Activated T-helper 9 cell treated with anti-CD3 and anti-CD28 coated beads, Interleukin-2, amount 50 U/mL, for 16 hours (primary cell): ENCODE measurements around the gene RASA3.
"Not testable (repeated sequence)": the region's sequence is repeated elsewhere in the genome, so short reads cannot be mapped to it uniquely, and the experiment has no call there.

ENCODE experiments used
- DNase-seq: peaks from one replicate; pipeline ENCODE4 v3.0.0-alpha.2; 2020; ENCODE audit warnings: low read depth

Gene RASA3

DNA sequence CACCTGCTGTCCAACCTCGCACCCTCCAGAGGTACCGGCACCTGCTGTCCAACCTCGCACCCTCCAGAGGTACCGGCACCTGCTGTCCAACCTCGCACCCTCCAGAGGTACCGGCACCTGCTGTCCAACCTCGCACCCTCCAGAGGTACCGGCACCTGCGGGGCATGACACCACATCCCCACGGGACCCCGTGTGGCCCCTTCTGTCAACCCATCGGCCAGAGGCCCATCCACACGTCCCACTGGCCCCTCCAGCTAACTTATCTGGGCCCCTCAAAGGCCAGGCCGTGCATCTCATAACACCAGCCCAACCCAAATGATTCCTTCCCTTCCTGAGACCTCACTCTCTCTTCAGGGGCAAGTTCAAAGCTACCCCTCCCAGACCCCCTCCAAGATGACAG, 6.3 kb downstream of the RASA3 start:
- not testable (repeated sequence) for DNase-seq

GRCh38 chr13:114125589-114125988, 6.8 kb downstream of the RASA3 start:
- DNase-seq, result no peak

DNA sequence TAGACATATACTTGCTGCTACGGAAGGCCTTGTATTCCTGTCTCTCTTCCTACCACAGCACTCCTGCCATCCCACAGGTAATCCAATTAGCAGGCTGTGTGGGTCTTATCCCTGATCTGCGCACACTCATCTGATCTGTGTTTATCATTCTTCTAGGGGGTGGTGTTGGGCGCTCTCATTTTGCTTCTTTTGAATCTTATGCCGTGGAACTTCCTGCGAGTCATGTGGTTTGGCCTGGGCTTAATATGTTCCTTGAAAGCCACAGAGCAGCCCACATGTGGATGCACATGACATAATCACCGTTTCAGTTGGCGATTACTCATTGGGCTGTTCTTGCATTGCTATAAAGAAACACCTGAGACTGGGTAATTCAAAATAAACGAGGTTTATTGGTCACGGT, 7.5 kb downstream of the RASA3 start:
- peak; percentile 61 for DNase-seq

- no peak for DNase-seq
Measured at GRCh38 chr13:114124431-114124830, 8.0 kb downstream of the RASA3 start.

DNA sequence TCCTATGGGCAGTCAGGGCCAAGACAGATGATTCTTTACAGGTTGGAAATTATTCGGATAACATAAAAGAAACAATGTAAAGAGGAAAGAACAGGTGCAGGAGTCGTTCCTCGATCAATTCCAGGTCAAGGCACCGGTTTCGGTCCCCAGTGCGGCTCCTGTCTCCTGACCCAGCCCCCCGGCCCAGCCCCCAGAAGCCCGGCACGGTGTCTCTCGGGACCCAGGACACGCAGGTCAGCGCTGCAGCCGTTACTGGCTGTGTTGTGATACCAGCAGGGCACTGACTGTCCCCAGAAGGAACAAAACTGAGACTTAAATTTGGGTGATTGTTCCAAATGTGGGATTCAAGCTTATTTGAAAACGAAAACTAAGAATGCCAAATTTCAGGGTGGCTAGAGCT, 8.5 kb downstream of the RASA3 start:
- no peak for DNase-seq

DNA sequence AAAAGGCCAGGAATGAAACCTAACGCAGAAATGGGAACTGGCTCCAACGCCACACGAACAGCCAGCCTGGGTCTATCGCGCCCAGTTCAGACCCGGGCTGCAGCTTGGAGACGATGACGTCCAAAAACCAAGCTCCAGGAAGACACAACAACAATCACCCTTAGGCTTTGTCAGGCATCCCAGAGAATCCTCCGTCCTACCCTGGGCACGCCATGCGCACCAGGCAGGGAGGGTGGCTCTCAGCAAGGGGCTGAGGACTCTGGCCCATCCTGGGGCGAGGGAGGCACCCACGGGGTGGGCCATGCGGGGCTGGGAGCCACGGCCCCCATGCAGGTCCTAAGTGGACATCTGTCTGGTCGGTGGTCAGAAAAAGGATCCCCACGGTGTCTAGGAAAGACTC, 9.0 kb downstream of the RASA3 start:
- DNase-seq, result no peak

DNA sequence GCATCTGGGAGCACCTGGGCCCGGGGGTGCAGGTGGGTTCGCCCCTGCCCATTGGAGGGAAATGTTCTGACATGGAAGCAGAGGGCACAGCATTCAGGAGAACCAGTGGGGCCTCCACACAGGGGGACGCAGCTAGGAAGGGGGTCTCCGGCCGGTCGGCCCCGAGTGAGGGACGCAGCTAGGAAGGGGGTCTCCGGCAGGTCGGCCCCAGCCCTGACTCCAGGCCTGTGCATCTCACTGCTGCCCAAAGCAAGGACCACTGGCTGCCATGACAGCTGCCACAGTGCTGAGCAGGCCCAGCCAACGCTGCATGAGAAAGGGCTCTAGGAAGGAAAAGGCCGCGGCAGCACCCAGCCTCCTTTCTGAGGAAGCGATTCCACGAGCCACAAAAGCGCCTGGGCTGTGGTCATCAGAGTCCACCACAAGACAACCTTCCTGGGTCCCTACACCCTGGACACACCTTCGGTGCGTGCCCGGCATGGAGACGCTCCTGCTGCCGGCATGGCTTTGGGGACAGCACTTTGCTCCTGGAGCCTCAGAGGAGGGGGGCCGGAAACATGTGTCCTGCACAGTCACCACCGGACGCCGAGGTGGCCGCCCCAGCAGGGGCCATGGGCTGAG, 9.7 kb downstream of the RASA3 start:
- DNase-seq, result no peak

DNA sequence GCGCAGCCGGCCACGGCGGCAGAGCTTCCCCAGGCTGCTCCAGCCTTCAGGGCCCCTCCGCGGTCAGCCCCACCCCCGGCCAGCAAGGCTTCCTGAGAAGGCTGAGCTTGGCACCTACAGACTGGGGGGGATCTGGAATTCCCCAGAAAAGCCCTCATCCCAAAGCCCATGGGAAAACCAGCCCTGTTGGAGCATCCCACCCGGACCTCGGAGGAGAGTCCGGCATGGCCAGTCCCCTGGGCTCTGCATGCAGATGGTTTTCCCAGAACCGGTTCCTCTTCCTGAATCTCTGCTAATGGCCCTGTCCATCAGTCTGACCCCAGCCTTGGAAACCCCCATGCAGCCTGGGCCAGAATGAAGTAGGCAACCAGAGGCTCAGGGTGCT, 10.3 kb downstream of the RASA3 start:
- DNase-seq, result no peak

DNA sequence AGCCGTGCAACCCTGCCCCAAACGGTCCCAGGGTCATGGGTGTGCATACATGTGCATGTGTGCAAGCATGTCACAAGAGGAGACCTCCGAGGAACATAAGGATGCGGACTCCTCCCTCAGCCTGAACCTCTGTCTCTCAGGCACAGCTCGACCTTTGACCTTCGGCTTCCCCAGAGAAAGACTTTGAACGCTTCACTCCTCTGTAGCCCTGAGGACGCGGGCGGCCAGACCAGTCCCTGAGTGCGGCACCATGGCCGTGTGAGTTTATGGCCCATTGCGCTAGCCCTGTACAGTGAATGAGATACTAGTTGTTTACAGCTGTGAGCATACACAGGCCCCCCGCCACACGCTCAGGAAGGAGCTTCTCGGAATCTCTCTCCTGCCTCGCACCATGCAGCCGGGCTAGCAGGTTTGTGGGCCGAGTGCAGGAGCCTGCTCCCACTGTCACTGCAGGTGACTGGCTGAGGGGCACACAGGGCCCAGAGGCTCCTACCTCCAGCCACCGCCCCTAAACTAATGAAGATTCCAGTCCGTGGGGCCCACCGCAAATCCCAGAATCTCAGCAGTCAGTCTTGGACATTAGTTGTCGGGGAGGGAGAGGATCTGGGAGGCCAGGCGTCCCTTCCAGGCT, 10.8 kb downstream of the RASA3 start:
- no peak for DNase-seq

GRCh38 chr13:114121031-114121430, 11.4 kb downstream of the RASA3 start:
- no peak for DNase-seq

- DNase-seq, result no peak
Measured at GRCh38 chr13:114120591-114121011, 11.8 kb downstream of the RASA3 start.

DNA sequence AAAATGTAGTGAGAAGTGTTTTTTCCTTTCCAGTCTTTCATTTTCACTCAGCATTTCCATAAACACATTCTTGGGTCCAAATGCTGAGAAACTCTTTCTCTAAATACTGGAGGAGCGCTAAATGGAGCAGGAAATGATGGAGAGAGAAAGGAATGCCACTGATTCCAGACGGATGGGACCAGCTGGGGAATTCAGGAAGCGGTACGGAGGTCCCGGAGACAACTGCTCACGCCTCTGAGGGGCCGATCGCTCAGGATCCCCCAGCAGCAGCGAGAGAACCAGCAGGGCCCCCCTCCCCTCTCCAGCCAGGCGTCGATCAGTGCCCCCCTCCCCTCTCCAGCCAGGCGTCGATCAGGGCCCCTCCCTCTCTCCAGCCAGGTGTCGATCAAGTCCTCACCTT, 13.2 kb downstream of the RASA3 start:
- no peak for DNase-seq

DNA sequence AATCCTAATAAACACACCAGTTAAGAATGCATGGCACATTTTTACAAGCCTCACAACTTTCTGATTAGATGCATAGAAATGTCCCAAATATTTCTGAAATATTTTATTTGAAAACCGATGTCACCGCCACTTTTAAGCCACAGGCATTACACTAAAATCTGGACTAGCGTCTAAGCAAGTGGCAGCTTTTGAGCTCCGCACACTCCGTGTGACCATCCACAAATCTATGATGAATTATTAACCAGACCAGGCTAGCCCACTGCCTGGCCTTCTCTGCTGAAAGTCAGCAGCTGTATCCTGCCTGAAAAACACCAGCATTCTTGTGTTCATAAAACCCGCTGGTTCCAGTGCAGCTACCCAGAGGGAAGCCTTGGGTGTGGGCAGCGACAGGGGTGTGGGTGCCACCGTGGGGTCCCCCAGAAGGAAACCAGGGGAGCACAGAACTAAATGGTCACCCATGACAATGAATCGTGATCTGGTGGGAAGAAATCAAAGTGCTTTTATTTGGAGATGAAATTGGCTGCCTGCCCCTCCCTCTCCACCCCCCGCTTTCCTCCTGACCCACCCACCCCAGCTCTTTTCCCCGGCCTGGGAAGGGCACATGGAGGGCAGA, 13.8 kb downstream of the RASA3 start:
- DNase-seq, result no peak

- DNase-seq, result no peak
Measured at GRCh38 chr13:114118086-114118485, 14.3 kb downstream of the RASA3 start.

DNA sequence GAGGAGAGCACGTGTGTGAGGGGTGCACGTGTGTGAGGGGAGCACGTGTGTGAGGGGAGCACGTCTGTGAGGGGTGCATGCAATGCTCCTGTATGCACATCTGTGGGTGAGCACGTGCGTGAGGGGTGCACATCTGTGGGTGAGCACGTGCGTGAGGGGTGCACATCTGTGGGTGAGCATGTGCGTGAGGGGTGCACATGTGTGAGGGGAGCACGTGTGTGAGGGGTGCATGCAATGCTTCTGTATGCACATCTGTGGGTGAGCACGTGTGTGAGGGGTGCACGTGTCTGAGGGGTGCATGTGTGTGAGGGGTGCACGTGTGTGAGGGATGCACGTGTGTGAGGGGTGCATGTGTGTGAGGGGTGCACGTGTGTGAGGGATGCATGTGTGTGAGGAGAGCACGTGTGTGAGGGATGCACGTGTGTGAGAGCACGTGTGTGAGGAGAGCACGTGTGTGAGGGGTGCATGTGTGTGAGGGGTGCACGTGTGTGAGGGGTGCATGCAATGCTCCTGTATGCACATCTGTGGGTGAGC, 15.0 kb downstream of the RASA3 start:
- not testable (repeated sequence) for DNase-seq

DNA sequence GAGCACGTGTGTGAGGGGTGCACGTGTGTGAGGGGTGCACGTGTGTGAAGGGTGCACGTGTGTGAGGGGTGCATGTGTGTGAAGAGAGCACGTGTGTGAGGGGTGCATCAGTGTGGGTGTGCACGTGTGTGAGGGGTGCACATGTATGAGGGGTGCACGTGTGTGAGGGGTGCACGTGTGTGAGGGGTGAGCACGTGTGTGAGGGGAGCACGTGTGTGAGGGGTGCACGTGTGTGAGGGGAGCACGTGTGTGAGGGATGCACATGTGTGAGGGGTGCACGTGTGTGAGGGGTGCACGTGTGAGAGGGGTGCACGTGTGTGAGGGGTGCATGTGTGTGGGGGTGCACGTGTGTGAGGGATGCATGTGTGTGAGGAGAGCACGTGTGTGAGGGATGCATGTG, 15.7 kb downstream of the RASA3 start:
- DNase-seq, result no peak

DNA sequence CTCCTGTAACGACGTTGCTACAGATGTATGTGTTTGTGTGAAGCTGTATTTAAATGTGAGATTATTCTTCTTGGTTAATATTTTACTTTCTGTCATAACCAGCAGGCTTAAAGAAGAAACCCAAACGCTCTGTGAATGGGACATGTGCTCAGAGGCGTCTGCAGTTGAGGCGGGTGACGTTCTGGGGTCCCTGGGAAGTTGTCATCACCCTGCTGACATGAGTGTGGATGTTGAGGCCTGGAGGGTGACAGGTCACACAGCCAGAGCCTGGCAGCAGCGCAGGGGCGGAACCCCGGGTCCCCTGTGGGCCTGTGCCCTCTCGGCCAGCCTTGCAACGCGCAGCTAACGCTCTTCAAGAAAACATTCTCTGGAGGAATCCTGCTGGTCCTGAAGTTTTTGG, 16.6 kb downstream of the RASA3 start:
- no peak for DNase-seq

- DNase-seq, result no peak
Measured at GRCh38 chr13:114115191-114115671, 17.2 kb downstream of the RASA3 start.

GRCh38 chr13:114114666-114115065, 17.8 kb downstream of the RASA3 start:
- DNase-seq, result not testable (repeated sequence)

- no peak for DNase-seq
Measured at GRCh38 chr13:114114006-114114640, 18.3 kb downstream of the RASA3 start.

DNA sequence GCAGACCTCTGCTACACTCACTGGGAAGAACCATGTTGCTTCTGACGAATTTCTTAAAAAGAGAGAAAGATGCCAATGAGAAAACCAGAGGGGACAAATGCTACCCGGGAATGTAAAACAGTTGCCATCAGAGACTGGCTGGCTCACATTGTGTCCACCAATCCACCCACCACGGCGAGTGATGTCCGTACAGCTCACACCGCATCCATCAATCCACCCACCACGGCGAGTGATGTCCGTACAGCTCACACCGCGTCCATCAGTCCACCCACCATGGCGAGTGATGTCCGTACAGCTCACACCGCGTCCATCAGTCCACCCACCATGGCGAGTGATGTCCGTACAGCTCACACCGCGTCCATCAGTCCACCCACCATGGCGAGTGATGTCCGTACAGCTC, 19.0 kb downstream of the RASA3 start:
- not testable (repeated sequence) for DNase-seq

DNA sequence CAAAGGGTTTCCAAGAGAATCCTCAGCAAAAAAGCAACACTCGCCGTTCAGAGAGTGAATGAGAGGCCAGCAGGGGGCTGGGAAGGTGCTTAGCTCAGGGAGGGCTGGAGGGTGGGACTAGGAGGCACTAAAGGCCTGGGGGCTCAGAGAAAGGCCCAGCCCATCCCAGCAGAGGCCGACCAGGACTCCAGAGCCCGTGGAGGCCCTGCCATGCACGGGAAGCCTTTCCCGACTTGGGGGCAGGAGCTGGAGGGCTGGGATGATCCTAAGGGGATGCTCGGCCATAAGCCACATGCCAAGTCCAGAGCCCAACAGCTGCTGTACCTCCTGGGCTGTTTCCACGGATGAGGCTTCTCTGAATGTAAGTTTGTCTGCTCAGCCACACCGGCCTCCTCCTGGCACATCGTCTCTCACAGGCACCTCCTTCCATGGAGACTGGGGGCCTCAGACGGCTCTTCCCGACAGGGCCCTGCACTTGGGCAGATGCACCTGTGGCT, 19.5 kb downstream of the RASA3 start:
- no peak for DNase-seq
